ENCODE data around the gene L3MBTL3.
A peak's percentile ranks its signal among the peaks of the same experiment; 100 is the strongest.

Gene L3MBTL3

GRCh38 chr6:130012728-130013127, 5.7 kb upstream of the L3MBTL3 start:
- Histone ChIP-seq H3K4me1 (ENCODE audit: insufficient read depth, low read length) (0 out of 2 replicates have a peak, but pooled peaks cover 2% of the 10 kb centered on the region), H3K36me3 (ENCODE audit: insufficient read depth, low read length) (no peaks in the 10 kb centered on the region), H3K9ac (ENCODE audit: low read depth, low read length) (no peak overlapping the region), H3K9me3 (ENCODE audit: control insufficient read depth, insufficient read depth, low read length) (no peaks in the 10 kb centered on the region)

- peak overlapping the region; percentile 97 for H3K9ac ChIP-seq (ENCODE audit: low read depth, low read length)
- no peaks in the 10 kb centered on the region for H3K36me3 ChIP-seq (ENCODE audit: insufficient read depth, low read length)
- H3K9me3 ChIP-seq (ENCODE audit: control insufficient read depth, insufficient read depth, low read length), result no peaks in the 10 kb centered on the region
- no peaks in the 10 kb centered on the region; the same call in 1 of the 2 replicates for H3K4me1 ChIP-seq (ENCODE audit: insufficient read depth, low read length)
These were observed 454 bp downstream of the L3MBTL3 start for GRCh38 chr6:130018744-130019325.

- H3K9me3 ChIP-seq (ENCODE audit: control insufficient read depth, insufficient read depth, low read length), result no peaks in the 10 kb centered on the region
These were observed 1.1 kb downstream of the L3MBTL3 start for GRCh38 chr6:130019326-130020072.

GRCh38 chr6:130020073-130020906, 1.9 kb downstream of the L3MBTL3 start:
- Histone ChIP-seq H3K9ac (ENCODE audit: low read depth, low read length) (peak overlapping the region; percentile 74; the same call in 1 of the 2 replicates), H3K9me3 (ENCODE audit: control insufficient read depth, insufficient read depth, low read length) (no peaks in the 10 kb centered on the region), H3K4me1 (ENCODE audit: insufficient read depth, low read length) (no peaks in the 10 kb centered on the region; the same call in 1 of the 2 replicates), H3K36me3 (ENCODE audit: insufficient read depth, low read length) (no peaks in the 10 kb centered on the region)

More at GRCh38 chr6:130019326-130020072, 1.1 kb downstream of the L3MBTL3 start:
- H3K4me1 ChIP-seq (ENCODE audit: insufficient read depth, low read length), result no peaks in the 10 kb centered on the region; the same call in 1 of the 2 replicates
- H3K9ac ChIP-seq (ENCODE audit: low read depth, low read length), result peak overlapping the region; percentile 97
- no peaks in the 10 kb centered on the region for H3K36me3 ChIP-seq (ENCODE audit: insufficient read depth, low read length)

GRCh38 chr6:130020907-130021629, 2.7 kb downstream of the L3MBTL3 start:
- no peaks in the 10 kb centered on the region for H3K36me3 ChIP-seq (ENCODE audit: insufficient read depth, low read length)
- H3K4me1 ChIP-seq (ENCODE audit: insufficient read depth, low read length), result no peaks in the 10 kb centered on the region; the same call in 1 of the 2 replicates
- peak overlapping the region; percentile 74; the same call in 1 of the 2 replicates for H3K9ac ChIP-seq (ENCODE audit: low read depth, low read length)
- H3K9me3 ChIP-seq (ENCODE audit: control insufficient read depth, insufficient read depth, low read length), result no peaks in the 10 kb centered on the region

- Histone ChIP-seq H3K9ac (ENCODE audit: low read depth, low read length) (no peak overlapping the region), H3K36me3 (ENCODE audit: insufficient read depth, low read length) (no peaks in the 10 kb centered on the region), H3K9me3 (ENCODE audit: control insufficient read depth, insufficient read depth, low read length) (no peaks in the 10 kb centered on the region), H3K4me1 (ENCODE audit: insufficient read depth, low read length) (no peaks in the 10 kb centered on the region)
These were observed 8.5 kb downstream of the L3MBTL3 start for GRCh38 chr6:130026859-130027258.

- Histone ChIP-seq H3K36me3 (ENCODE audit: insufficient read depth, low read length) (no peaks in the 10 kb centered on the region), H3K9ac (ENCODE audit: low read depth, low read length) (no peak overlapping the region), H3K4me1 (ENCODE audit: insufficient read depth, low read length) (no peaks in the 10 kb centered on the region), H3K9me3 (ENCODE audit: control insufficient read depth, insufficient read depth, low read length) (no peaks in the 10 kb centered on the region)
These were observed 9.6 kb downstream of the L3MBTL3 start for GRCh38 chr6:130027948-130028347.

GRCh38 chr6:130029163-130029562, 10.8 kb downstream of the L3MBTL3 start:
- Histone ChIP-seq H3K9me3 (ENCODE audit: control insufficient read depth, insufficient read depth, low read length) (no peaks in the 10 kb centered on the region), H3K36me3 (ENCODE audit: insufficient read depth, low read length) (no peaks in the 10 kb centered on the region), H3K9ac (ENCODE audit: low read depth, low read length) (no peak overlapping the region), H3K4me1 (ENCODE audit: insufficient read depth, low read length) (no peaks in the 10 kb centered on the region)

- Histone ChIP-seq H3K36me3 (ENCODE audit: insufficient read depth, low read length) (no peaks in the 10 kb centered on the region), H3K9ac (ENCODE audit: low read depth, low read length) (no peak overlapping the region), H3K9me3 (ENCODE audit: control insufficient read depth, insufficient read depth, low read length) (no peaks in the 10 kb centered on the region), H3K4me1 (ENCODE audit: insufficient read depth, low read length) (no peaks in the 10 kb centered on the region)
These were observed 14.5 kb downstream of the L3MBTL3 start for GRCh38 chr6:130032758-130033340.

GRCh38 chr6:130033949-130034348, 15.6 kb downstream of the L3MBTL3 start:
- Histone ChIP-seq H3K36me3 (ENCODE audit: insufficient read depth, low read length) (no peaks in the 10 kb centered on the region), H3K9me3 (ENCODE audit: control insufficient read depth, insufficient read depth, low read length) (no peaks in the 10 kb centered on the region), H3K9ac (ENCODE audit: low read depth, low read length) (no peak overlapping the region), H3K4me1 (ENCODE audit: insufficient read depth, low read length) (no peaks in the 10 kb centered on the region)

- H3K36me3 ChIP-seq (ENCODE audit: insufficient read depth, low read length), result no peaks in the 10 kb centered on the region
- no peaks in the 10 kb centered on the region for H3K9me3 ChIP-seq (ENCODE audit: control insufficient read depth, insufficient read depth, low read length)
- no peak overlapping the region for H3K9ac ChIP-seq (ENCODE audit: low read depth, low read length)
- no peaks in the 10 kb centered on the region for H3K4me1 ChIP-seq (ENCODE audit: insufficient read depth, low read length)
These were observed 16.2 kb downstream of the L3MBTL3 start for GRCh38 chr6:130034378-130035146.

GRCh38 chr6:130035211-130035610, 16.8 kb downstream of the L3MBTL3 start:
- Histone ChIP-seq H3K4me1 (ENCODE audit: insufficient read depth, low read length) (no peaks in the 10 kb centered on the region), H3K36me3 (ENCODE audit: insufficient read depth, low read length) (no peaks in the 10 kb centered on the region), H3K9ac (ENCODE audit: low read depth, low read length) (no peak overlapping the region), H3K9me3 (ENCODE audit: control insufficient read depth, insufficient read depth, low read length) (no peaks in the 10 kb centered on the region)

GRCh38 chr6:130037207-130037811, 18.9 kb downstream of the L3MBTL3 start:
- Histone ChIP-seq H3K4me1 (ENCODE audit: insufficient read depth, low read length) (no peaks in the 10 kb centered on the region), H3K9ac (ENCODE audit: low read depth, low read length) (no peak overlapping the region), H3K9me3 (ENCODE audit: control insufficient read depth, insufficient read depth, low read length) (no peaks in the 10 kb centered on the region), H3K36me3 (ENCODE audit: insufficient read depth, low read length) (no peaks in the 10 kb centered on the region)

Measured in ES-I3 (cell line).